Measurements from ENCODE around the gene TSPAN5.

The TSPAN5 gene

DNA sequence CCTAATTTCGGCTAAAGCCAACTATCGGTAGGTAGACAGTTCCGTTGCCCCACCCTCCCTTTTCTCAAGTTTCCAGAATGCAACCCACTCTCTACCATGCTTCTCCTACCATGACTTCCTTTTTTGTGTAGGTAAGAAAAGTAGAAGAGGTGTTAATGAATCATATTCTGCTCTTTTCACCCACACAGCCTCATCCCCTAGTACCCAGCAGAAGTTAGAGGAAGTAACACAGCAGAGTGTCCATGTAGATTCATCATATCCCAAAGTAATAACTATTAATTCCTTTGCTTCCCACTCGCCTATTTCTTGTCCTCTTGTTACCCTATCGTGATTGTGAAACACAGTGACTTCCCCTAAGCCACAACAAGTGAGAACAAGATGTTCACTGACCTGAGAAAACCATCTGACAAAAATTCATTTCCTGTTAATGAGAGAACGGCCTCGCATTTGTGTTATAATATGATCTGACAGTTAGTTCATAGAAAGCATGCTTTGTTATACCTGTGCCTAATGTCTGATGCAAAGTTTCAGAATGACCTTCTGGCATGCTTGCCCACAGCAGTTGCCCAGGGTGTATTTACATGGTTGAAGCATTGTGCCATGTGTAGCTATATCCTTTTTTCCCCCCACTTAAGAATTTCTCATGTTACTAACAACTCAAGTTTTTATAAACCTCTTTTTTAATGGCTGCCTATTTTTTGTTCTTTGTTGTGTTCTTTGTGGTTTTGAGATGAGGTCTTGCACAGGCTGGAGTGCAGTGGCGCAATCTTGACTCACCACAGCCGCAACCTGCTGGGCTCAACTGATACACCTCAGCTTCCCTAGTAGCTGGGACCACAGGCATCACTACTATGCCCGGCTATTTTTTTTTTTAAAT, 211.7 kb downstream of the TSPAN5 start:
- no peaks in the 10 kb centered on the region for H3K79me2 ChIP-seq (ENCODE audit: insufficient read depth, low read length)
- TF ChIP-seq, protein P1, sequence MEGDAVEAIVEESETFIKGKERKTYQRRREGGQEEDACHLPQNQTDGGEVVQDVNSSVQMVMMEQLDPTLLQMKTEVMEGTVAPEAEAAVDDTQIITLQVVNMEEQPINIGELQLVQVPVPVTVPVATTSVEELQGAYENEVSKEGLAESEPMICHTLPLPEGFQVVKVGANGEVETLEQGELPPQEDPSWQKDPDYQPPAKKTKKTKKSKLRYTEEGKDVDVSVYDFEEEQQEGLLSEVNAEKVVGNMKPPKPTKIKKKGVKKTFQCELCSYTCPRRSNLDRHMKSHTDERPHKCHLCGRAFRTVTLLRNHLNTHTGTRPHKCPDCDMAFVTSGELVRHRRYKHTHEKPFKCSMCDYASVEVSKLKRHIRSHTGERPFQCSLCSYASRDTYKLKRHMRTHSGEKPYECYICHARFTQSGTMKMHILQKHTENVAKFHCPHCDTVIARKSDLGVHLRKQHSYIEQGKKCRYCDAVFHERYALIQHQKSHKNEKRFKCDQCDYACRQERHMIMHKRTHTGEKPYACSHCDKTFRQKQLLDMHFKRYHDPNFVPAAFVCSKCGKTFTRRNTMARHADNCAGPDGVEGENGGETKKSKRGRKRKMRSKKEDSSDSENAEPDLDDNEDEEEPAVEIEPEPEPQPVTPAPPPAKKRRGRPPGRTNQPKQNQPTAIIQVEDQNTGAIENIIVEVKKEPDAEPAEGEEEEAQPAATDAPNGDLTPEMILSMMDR (IDR thresholded peaks at IDR 0.05; ENCODE audit: insufficient read depth, low read length, poor library complexity, severe bottlenecking): no peak
- TF ChIP-seq EZH2phosphoT487 (conservative IDR thresholded peaks at IDR 0.05; ENCODE audit: low read length): no peak
- no peaks in the 10 kb centered on the region for H3K36me3 ChIP-seq (ENCODE audit: low read length)
- H3K27me3 ChIP-seq (ENCODE audit: low read length): no peaks in the 10 kb centered on the region
- H4K20me1 ChIP-seq (ENCODE audit: low read depth, low read length): no peaks in the 10 kb centered on the region
- no peak overlapping the region for H3K9ac ChIP-seq (ENCODE audit: low read length)
- peak overlapping the region; percentile 73 for H3K27ac ChIP-seq (ENCODE audit: low read depth, low read length)
- no peaks in the 10 kb centered on the region for H3K9me2 ChIP-seq (replicated peaks; ENCODE audit: insufficient read depth, low read length)
- H3K4me2 ChIP-seq (ENCODE audit: low read depth, low read length, poor library complexity, severe bottlenecking): peak overlapping the region; percentile 54
- no peak overlapping the region for H2AFZ ChIP-seq (ENCODE audit: low read depth, low read length, severe bottlenecking)
- H3K4me3 ChIP-seq (ENCODE audit: insufficient read depth, low read length, poor library complexity, severe bottlenecking): no peak overlapping the region
- no peaks in the 10 kb centered on the region for H3K9me3 ChIP-seq (ENCODE audit: insufficient read depth, low read length)
- H3F3A ChIP-seq (ENCODE audit: insufficient read depth): peaks cover 11% of the 10 kb centered on the region; the same call in 1 of the 2 replicates

DNA sequence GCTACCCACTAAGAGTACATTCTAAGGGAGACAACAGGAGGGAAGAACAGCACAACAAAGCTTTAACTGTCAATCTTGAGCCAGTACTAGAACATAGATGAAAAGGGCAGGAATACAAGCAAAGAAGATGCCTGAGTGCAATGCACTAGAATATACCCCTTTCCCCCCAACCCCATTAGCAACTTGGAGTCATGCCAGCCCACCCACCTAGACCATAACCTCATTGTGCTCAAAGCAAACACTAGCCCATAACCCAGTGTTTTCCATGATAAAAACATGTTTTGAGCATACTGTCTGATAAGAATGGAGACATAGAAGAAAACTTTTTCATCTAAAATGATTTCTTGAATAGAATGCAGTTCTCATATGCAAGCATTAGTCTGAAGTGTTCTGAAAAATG, 214.0 kb downstream of the TSPAN5 start:
- Histone ChIP-seq H3K27ac (ENCODE audit: low read depth, low read length) (no peak overlapping the region), H3K27me3 (ENCODE audit: low read length) (no peaks in the 10 kb centered on the region), H3K9ac (ENCODE audit: low read length) (no peak overlapping the region), H4K20me1 (ENCODE audit: low read depth, low read length) (no peaks in the 10 kb centered on the region), H2AFZ (ENCODE audit: low read depth, low read length, severe bottlenecking) (no peak overlapping the region), H3F3A (ENCODE audit: insufficient read depth) (peaks cover 11% of the 10 kb centered on the region; the same call in 1 of the 2 replicates), H3K79me2 (ENCODE audit: insufficient read depth, low read length) (no peaks in the 10 kb centered on the region), H3K4me2 (ENCODE audit: low read depth, low read length, poor library complexity, severe bottlenecking) (no peak overlapping the region), H3K9me3 (ENCODE audit: insufficient read depth, low read length) (no peaks in the 10 kb centered on the region), H3K9me2 (replicated peaks; ENCODE audit: insufficient read depth, low read length) (no peaks in the 10 kb centered on the region), H3K4me3 (ENCODE audit: insufficient read depth, low read length, poor library complexity, severe bottlenecking) (no peak overlapping the region), H3K36me3 (ENCODE audit: low read length) (no peaks in the 10 kb centered on the region)
- no peak for TF ChIP-seq EZH2phosphoT487 (conservative IDR thresholded peaks at IDR 0.05; ENCODE audit: low read length)
- TF ChIP-seq, protein P1 (IDR thresholded peaks at IDR 0.05; ENCODE audit: insufficient read depth, low read length, poor library complexity, severe bottlenecking): no peak

DNA sequence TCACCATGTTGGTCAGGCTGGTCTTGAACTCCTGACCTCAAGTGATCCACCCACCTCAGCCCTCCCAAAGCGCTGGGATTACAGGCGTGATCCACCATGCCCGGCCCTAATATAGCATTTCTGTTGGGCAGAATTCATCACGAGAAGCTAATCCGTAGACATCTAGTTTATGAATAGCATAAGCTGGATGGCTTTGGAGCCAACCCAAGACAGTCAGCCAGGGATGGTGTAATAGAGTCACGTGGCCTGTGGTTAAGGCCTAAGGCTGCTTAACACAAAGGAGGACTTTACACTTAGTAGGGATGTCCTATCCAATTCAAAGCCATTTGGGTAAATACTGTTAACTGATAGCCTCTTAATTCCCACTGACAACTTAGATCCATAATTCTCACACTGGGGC, 223.6 kb downstream of the TSPAN5 start:
- TF ChIP-seq, protein P1 (IDR thresholded peaks at IDR 0.05; ENCODE audit: insufficient read depth, low read length, poor library complexity, severe bottlenecking): no peak
- TF ChIP-seq EZH2phosphoT487 (conservative IDR thresholded peaks at IDR 0.05; ENCODE audit: low read length): no peak
- Histone ChIP-seq H3K79me2 (ENCODE audit: insufficient read depth, low read length) (no peaks in the 10 kb centered on the region), H2AFZ (ENCODE audit: low read depth, low read length, severe bottlenecking) (no peak overlapping the region)

More for the DNA sequence above, 223.6 kb downstream of the TSPAN5 start:
- Histone ChIP-seq H3K27ac (ENCODE audit: low read depth, low read length) (no peak overlapping the region), H4K20me1 (ENCODE audit: low read depth, low read length) (no peaks in the 10 kb centered on the region), H3K9ac (ENCODE audit: low read length) (no peak overlapping the region), H3K27me3 (ENCODE audit: low read length) (no peaks in the 10 kb centered on the region), H3K4me3 (ENCODE audit: insufficient read depth, low read length, poor library complexity, severe bottlenecking) (no peak overlapping the region), H3K36me3 (ENCODE audit: low read length) (no peaks in the 10 kb centered on the region), H3K9me3 (ENCODE audit: insufficient read depth, low read length) (no peaks in the 10 kb centered on the region), H3K9me2 (replicated peaks; ENCODE audit: insufficient read depth, low read length) (no peaks in the 10 kb centered on the region), H3F3A (ENCODE audit: insufficient read depth) (no peaks in the 10 kb centered on the region), H3K4me2 (ENCODE audit: low read depth, low read length, poor library complexity, severe bottlenecking) (no peak overlapping the region)

Measured in SU-DHL-6 (cell line).